Stimulated activated naive B cell treated with anti-CD40 and anti-IgM and Interleukin-4, amounts not matched to agents 10 μg/mL and 1 μg/mL and 100 μg/mL, for 72 hours (primary cell): ENCODE measurements around the gene GLP2R.
"Not testable (repeated sequence)": the region's sequence is repeated elsewhere in the genome, so short reads cannot be mapped to it uniquely, and the experiment has no call there.

Experiments
- ATAC-seq, 2 donors: fragments of 150-1000 bp; cut with Tn5 transposase; replicated peaks; 2 replicates each; pipeline ENCODE4 v1.10.0; 2021; ENCODE audit warnings: moderate library complexity in 1 of 2
- DNase-seq: peaks from one replicate; pipeline ENCODE4 v3.0.0; 2021
- H3K27ac Mint-ChIP-seq: one replicate; pipeline ENCODE4 v1.8.0; 2022; ENCODE audit warnings: mild to moderate bottlenecking, mixed read lengths
- H3K27me3 Mint-ChIP-seq, 2 donors: one replicate each; pipeline ENCODE4 v1.8.0; 2022; ENCODE audit warnings: mixed read lengths in 2 of 2
- H3K36me3 Mint-ChIP-seq, 2 donors: one replicate each; pipeline ENCODE4 v1.8.0; 2022; ENCODE audit warnings: mixed read lengths in 2 of 2, mild to moderate bottlenecking in 1 of 2
- H3K4me1 Mint-ChIP-seq, 2 donors: one replicate each; pipeline ENCODE4 v1.8.0; 2022; ENCODE audit warnings: mixed read lengths in 2 of 2, mild to moderate bottlenecking in 1 of 2
- H3K4me3 Mint-ChIP-seq, 2 donors: one replicate each; pipeline ENCODE4 v1.8.0; 2022; ENCODE audit warnings: mild to moderate bottlenecking in 2 of 2, mixed read lengths in 2 of 2, moderate library complexity in 1 of 2
- H3K9me3 Mint-ChIP-seq, 2 donors: one replicate each; pipeline ENCODE4 v1.8.0; 2022; ENCODE audit warnings: mixed read lengths in 2 of 2, mild to moderate bottlenecking in 1 of 2

GLP2R gene

DNA sequence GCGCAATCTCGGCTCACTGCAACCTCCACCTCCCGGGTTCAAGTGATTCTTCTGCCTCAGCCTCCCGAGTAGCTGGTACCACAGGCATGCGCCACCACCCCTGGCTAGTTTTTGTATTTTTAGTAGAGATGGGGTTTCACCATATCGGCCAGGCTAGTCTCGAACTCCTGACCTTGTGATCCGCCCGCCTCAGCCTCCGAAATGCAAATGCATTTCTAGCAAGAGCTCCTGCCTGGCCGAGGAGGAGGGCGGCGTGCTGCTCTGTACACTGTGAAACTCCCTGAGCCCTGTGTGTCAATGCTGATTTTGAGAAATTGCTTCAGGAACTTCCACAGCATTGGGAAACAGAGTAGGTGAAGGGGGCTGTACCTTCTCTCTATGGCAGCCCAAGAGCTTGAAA, 95.5 kb downstream of the GLP2R start:
- ATAC-seq, H3K4me3 Mint-ChIP-seq, DNase-seq, H3K27ac Mint-ChIP-seq, H3K9me3 Mint-ChIP-seq, H3K27me3 Mint-ChIP-seq: not testable (repeated sequence)
- peaks cover 25 to 31% of the 10 kb centered on the region in 2 donors for H3K36me3 Mint-ChIP-seq
- peaks cover 6 to 15% of the 10 kb centered on the region in 2 donors for H3K4me1 Mint-ChIP-seq

DNA sequence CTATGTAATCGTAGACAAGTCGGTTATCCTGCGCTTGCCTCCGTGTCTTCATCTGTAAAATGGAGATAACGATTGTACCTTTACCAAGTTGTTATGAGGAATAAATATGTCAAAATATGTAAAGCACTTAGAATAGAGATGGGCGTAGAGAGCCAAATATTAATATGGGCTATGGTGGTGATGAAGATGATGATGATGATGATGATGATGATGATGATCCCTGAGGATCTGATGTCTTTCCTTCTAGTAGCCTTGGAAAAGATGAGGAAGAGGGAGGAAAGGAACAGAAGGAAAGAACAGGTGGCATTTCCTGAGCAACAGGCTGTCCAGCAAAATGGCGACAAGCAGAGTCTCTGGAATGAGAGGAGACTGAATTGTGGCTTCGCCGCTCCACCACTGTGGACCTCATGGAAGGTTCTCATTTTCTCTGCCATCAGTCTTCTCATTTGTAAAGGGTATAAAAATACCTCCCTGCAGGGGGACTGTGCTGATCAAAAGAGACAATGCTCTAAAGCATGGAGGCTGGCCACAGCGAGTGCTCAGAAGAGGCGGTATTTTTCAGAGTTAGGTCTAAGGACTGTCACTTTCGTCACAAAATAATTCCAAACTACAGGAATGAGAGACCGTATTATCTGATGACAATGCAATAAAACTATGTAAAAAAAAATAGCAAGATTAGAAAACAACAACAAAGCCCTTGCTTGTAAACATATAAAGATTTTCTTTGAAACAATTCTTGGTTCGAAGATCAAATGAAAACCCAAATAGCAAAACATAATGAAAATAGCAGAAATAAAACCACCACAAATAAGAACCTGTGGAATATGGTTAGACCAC, 96.5 kb downstream of the GLP2R start:
- no peak for ATAC-seq
- no peak overlapping the region for H3K27ac Mint-ChIP-seq
- H3K4me1 Mint-ChIP-seq = peaks cover 6 to 15% of the 10 kb centered on the region in 2 donors
- DNase-seq = no peak
- no peak overlapping the region for H3K4me3 Mint-ChIP-seq
- no peaks in the 10 kb centered on the region for H3K27me3 Mint-ChIP-seq
- H3K9me3 Mint-ChIP-seq = no peaks in the 10 kb centered on the region
- H3K36me3 Mint-ChIP-seq = peaks cover 16 to 26% of the 10 kb centered on the region in 2 donors

GRCh38 chr17:9924735-9925191, 99.0 kb downstream of the GLP2R start:
- Mint-ChIP-seq H3K27me3 (no peaks in the 10 kb centered on the region), H3K36me3 (peaks cover 8 to 19% of the 10 kb centered on the region in 2 donors), H3K4me1 (peaks cover 6 to 15% of the 10 kb centered on the region in 2 donors), H3K27ac (no peak overlapping the region), H3K4me3 (no peak overlapping the region), H3K9me3 (no peaks in the 10 kb centered on the region)
- DNase-seq (peak; percentile 11), ATAC-seq (peak; percentile 69 to 81)

DNA sequence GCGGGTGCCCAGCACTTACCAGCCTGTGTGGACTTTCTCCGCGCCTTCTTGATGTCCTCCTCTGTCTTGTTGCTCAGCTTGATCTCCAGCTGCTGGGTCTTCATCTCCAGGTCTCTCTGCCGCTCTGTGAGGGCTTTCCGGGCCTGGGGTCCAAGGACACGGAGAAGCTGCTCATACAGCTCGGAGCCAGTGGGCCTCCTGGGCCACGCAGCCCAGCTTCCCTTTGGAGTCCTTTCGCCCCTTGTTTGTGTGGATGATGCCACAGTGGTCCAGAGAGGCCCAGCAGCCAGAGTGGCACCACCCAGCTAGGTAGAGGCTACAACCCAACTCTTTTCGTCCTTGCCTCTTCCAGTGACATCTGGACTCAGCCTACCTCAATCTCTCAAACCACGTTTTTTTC, 99.7 kb downstream of the GLP2R start:
- peaks cover 4 to 19% of the 10 kb centered on the region in 2 donors for H3K36me3 Mint-ChIP-seq
- ATAC-seq = no peak
- peaks cover 6 to 15% of the 10 kb centered on the region in 2 donors for H3K4me1 Mint-ChIP-seq
- no peak overlapping the region for H3K4me3 Mint-ChIP-seq
- H3K27ac Mint-ChIP-seq = no peak overlapping the region
- no peaks in the 10 kb centered on the region for H3K27me3 Mint-ChIP-seq
- DNase-seq = no peak
- H3K9me3 Mint-ChIP-seq = no peaks in the 10 kb centered on the region

GRCh38 chr17:9926150-9926804, 100.6 kb downstream of the GLP2R start:
- peaks cover 6 to 15% of the 10 kb centered on the region in 2 donors for H3K4me1 Mint-ChIP-seq
- ATAC-seq = no peak
- H3K27ac Mint-ChIP-seq = no peak overlapping the region
- no peaks in the 10 kb centered on the region for H3K27me3 Mint-ChIP-seq
- no peak overlapping the region for H3K4me3 Mint-ChIP-seq
- H3K36me3 Mint-ChIP-seq = peaks cover 4 to 19% of the 10 kb centered on the region in 2 donors
- H3K9me3 Mint-ChIP-seq = no peaks in the 10 kb centered on the region
- DNase-seq = no peak

DNA sequence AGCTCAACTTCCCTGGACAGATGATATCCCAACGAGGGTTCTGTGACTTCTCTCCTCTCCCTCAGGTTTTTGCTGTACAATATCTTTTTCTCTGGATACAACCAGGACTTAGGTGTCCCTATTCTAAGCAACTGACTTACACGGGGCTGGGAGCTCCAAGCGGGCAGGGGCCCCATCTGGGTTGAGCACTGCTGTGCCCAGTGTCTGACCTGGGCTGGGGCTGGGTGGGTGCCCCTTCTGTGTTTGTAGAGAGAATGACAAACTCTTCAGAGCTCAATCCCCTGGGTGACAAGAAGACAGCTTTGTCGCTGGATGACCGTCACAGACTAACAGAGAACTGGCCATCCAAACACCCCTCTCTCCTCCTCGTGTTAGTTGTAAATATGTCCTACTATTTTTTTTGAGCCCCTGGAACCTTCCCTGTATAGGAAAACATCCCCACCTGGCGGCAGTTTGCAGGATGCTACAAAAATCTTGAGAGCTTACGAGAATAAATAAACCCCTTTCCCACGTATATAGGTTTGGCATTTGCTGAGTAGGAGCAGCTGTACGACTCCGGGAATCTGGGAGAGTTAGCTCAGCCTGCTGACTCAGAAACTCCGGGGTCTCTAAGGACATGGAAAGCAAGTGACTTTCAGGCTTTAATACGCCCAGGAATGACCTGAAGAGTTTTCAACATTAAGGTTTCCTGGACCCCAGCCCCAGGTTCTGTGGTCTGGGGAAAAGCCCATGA, 103.0 kb downstream of the GLP2R start:
- Mint-ChIP-seq H3K36me3 (peaks cover 7 to 14% of the 10 kb centered on the region in 2 donors), H3K9me3 (no peaks in the 10 kb centered on the region), H3K27me3 (no peaks in the 10 kb centered on the region), H3K27ac (no peak overlapping the region), H3K4me1 (peaks cover 6 to 15% of the 10 kb centered on the region in 2 donors), H3K4me3 (no peak overlapping the region)
- DNase-seq = no peak
- no peak for ATAC-seq

GRCh38 chr17:9929871-9930270, 104.1 kb downstream of the GLP2R start:
- no peak for DNase-seq
- ATAC-seq = no peak
- Mint-ChIP-seq H3K4me3 (no peak overlapping the region), H3K27ac (no peak overlapping the region), H3K36me3 (peaks cover 4 to 13% of the 10 kb centered on the region in 2 donors), H3K27me3 (no peaks in the 10 kb centered on the region), H3K9me3 (no peaks in the 10 kb centered on the region), H3K4me1 (peaks cover 4 to 10% of the 10 kb centered on the region in 2 donors)

- no peak for DNase-seq
- Mint-ChIP-seq H3K4me1 (peaks cover 3 to 8% of the 10 kb centered on the region in 2 donors), H3K4me3 (no peak overlapping the region), H3K27ac (no peak overlapping the region), H3K9me3 (no peaks in the 10 kb centered on the region), H3K36me3 (peaks cover 3 to 10% of the 10 kb centered on the region in 2 donors), H3K27me3 (no peaks in the 10 kb centered on the region)
- no peak for ATAC-seq
These were observed 105.5 kb downstream of the GLP2R start for GRCh38 chr17:9931144-9931741.

- Mint-ChIP-seq H3K9me3 (peaks cover 0 to 2% of the 10 kb centered on the region in 2 donors), H3K27ac (no peak overlapping the region), H3K27me3 (no peaks in the 10 kb centered on the region), H3K4me1 (peaks cover 4 to 10% of the 10 kb centered on the region in 2 donors), H3K4me3 (no peak overlapping the region), H3K36me3 (peaks cover 9 to 15% of the 10 kb centered on the region in 2 donors)
- ATAC-seq = no peak
- DNase-seq = no peak
These were observed 106.8 kb downstream of the GLP2R start for GRCh38 chr17:9932491-9932890.

GRCh38 chr17:9934331-9934730, 108.6 kb downstream of the GLP2R start:
- ATAC-seq = no peak
- H3K27me3 Mint-ChIP-seq = no peaks in the 10 kb centered on the region
- peaks cover 4 to 10% of the 10 kb centered on the region in 2 donors for H3K4me1 Mint-ChIP-seq
- DNase-seq = no peak
- peaks cover 0 to 2% of the 10 kb centered on the region in 2 donors for H3K9me3 Mint-ChIP-seq
- peaks cover 17 to 21% of the 10 kb centered on the region in 2 donors for H3K36me3 Mint-ChIP-seq
- H3K27ac Mint-ChIP-seq = no peak overlapping the region
- H3K4me3 Mint-ChIP-seq = no peak overlapping the region

DNA sequence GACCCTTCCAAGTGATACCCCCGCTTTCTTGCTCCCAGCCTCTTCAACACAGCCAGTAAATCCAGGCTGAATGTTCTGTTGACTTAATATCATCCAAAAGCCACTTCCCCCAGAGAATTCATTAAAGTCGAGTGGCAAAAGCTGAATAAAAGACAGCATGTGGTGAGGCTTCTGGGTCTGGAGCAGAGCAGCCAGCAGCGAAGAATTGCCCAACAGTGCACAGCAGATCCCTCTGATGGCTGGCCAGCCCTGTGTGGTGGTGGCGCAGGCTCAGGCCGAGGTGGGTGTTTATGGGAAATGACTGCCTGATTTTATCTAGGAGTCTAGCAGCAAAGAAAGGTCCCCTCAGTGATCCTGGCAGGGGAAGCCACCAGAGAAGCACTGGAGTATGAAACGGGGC, 109.7 kb downstream of the GLP2R start:
- Mint-ChIP-seq H3K27me3 (no peaks in the 10 kb centered on the region), H3K4me3 (no peak overlapping the region), H3K4me1 (peaks cover 4 to 10% of the 10 kb centered on the region in 2 donors), H3K9me3 (peaks cover 0 to 2% of the 10 kb centered on the region in 2 donors), H3K36me3 (peaks cover 24 to 28% of the 10 kb centered on the region in 2 donors), H3K27ac (peak overlapping the region; percentile 20)
- ATAC-seq = no peak
- DNase-seq = no peak

- peak overlapping the region; percentile 20 for H3K27ac Mint-ChIP-seq
- ATAC-seq (peak in 1 of 2 donors; percentile 41), DNase-seq (no peak)
- no peak overlapping the region for H3K4me3 Mint-ChIP-seq
- peaks cover 4 to 10% of the 10 kb centered on the region in 2 donors for H3K4me1 Mint-ChIP-seq
- peaks cover 0 to 2% of the 10 kb centered on the region in 2 donors for H3K9me3 Mint-ChIP-seq
- peaks cover 31 to 32% of the 10 kb centered on the region in 2 donors for H3K36me3 Mint-ChIP-seq
- H3K27me3 Mint-ChIP-seq = no peaks in the 10 kb centered on the region
These were observed 110.4 kb downstream of the GLP2R start for GRCh38 chr17:9936095-9936494.

DNA sequence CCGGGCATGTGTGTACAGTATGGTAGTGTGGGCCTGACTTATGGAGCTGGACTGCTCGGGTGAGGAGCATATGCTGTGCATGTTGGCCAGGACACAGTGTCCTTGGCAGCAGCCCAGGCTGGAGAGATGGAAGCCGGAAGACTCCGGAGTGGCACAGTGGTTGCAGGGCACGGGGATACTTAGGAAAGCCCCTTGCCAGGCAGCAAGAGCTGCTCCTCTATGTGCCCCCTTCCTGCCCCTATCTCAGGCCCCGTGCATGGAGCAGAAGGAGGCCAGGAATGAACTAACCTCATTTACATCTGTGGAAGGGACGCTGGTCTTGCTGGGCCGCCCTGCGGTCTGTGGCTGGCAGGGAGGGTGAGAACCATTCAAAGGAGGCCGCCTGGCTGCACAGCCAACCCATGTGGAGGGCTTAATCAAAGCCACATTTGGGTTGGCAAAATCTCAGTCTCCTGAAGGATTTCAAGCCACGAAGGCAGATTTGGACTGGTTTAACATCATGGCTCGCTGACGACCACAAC, 111.6 kb downstream of the GLP2R start:
- H3K9me3 Mint-ChIP-seq = peaks cover 0 to 2% of the 10 kb centered on the region in 2 donors
- no peaks in the 10 kb centered on the region for H3K27me3 Mint-ChIP-seq
- H3K36me3 Mint-ChIP-seq = peaks cover 34% of the 10 kb centered on the region in 2 donors
- ATAC-seq (no peak), DNase-seq (no peak)
- peaks cover 4 to 10% of the 10 kb centered on the region in 2 donors for H3K4me1 Mint-ChIP-seq
- H3K4me3 Mint-ChIP-seq = no peak overlapping the region
- H3K27ac Mint-ChIP-seq = peak overlapping the region; percentile 20
